Activated gamma-delta T cell (primary cell): ENCODE results near the gene TMEM243.
"Not testable (repeated sequence)": the region's sequence is repeated elsewhere in the genome, so short reads cannot be mapped to it uniquely, and the experiment has no call there.

Source experiments
- DNase-seq: peaks from one replicate; lab custom pipeline; 2025; lab: John Stamatoyannopoulos, UW

TMEM243 gene

DNA sequence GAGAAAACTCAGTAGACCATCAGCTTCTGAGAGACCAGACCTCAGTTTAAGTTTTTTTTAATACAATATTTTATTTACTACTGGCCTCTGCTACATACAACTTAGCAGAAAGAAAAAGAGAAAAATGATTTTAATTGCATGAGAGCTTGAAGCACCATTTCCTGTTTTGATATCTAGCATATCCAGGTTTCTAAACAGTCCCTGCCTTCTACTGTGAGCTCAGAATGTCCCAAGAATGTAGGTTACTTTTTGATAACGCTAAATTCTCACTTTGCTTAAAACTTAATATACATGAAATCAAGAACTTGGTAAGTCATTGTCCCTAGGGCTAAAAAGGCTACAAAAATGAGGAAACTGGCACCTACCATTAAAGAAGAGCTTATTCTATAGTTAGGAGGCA lies 7.0 kb downstream of the TMEM243 start:
- no peak for DNase-seq

DNA sequence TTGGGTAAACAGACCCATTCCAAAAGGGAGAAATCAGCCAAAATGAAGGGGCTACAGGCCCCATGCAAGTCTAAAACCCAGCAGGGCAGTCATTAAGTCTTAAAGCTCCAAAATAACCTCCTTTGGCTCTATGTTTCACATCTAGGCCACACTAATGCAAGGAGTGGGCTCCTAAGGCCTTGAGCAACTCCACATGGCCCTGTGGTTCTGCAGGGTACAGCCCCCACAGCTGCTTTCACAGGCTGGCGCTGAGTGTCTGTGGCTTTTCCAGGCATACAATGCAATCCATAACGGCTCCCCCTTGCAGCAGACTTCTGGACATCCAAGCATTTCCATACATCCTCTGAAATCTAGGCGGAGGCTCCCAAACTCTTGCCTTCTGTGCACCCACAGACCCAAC lies 9.0 kb downstream of the TMEM243 start:
- no peak for DNase-seq

DNA sequence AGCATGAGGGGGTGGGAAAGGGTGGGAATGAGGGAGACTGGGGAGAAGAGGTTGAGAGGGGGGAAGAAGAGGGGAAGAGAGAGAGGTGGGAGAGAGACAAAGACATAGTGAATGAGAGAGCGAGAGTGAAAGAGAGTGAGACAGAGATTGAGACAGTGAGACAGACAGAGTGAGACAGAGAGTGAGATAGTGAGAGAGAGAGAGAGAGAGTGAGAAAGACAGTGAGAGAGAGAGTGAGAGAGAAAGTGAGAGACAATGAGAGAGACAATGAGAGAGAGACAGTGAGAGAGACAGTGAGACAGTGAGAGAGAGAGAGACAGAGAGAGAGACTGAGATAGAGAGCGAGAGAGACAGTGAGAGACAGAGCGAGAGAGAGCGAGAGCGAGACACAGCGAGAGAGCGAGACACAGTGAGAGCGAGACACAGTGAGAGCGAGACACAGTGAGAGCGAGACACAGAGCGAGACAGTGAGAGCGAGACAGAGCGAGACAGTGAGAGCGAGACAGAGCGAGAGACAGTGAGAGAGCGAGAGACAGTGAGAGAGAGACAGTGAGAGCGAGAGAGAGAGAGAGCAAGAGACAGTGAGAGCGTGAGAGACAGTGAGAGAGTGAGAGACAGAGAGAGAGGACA lies 10.1 kb downstream of the TMEM243 start:
- DNase-seq, result no peak

DNA sequence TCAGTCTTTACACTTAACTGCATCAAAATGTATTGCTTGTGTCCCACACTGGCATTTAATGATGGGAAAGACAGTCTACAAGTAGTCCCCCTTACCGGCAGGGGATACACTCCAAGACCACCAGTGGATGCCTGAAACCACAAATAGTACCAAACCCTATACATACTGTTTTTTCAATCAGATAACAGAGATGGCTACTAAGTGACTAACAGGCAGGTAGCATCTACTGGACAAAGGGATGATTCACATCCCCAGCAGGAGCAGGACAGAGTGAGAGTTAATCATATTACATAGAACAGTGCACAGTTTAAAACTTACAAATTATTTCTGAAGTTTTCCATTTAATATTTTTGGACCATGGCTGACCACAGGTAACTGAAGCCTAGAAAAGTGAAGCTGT lies 13.2 kb downstream of the TMEM243 start:
- DNase-seq, result no peak

DNA sequence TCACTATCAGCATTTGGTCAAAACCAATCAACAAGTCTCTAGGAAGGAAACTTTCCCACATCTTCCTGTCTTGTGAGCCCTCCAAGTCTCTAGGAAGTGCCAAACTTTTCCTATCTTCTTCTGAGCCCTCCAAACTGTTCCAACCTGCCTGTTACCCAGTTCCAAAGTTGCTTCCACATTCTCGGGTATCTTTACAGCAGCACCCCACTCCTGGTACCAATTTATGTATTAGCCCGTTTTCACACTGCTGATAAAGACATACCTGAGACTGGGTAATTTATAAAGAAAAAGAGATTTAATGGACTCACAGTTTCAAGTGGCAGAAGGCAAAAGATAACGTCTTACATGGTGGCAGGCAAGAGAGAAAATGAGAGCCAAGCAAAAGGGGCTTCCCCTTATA lies 13.8 kb downstream of the TMEM243 start:
- not testable (repeated sequence) for DNase-seq

DNA sequence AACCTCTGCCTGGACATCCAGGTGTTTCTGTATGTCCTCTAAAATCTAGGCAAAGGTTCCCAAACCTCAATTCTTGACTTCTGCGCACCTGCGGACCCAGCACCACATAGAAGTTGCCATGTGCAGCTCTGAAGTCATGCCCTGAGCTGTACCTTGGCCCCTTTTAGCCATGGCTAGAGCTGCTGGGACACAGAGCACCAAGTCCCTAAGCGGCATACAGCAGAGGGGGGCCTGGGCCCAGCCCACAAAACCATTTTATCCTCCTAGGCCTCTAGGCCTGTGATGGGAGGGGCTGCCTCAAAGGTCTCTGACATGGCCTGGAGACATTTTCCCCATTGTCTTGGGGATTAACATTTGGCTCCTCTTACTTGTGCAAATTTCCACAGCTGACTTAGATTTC lies 14.6 kb downstream of the TMEM243 start:
- no peak for DNase-seq

DNA sequence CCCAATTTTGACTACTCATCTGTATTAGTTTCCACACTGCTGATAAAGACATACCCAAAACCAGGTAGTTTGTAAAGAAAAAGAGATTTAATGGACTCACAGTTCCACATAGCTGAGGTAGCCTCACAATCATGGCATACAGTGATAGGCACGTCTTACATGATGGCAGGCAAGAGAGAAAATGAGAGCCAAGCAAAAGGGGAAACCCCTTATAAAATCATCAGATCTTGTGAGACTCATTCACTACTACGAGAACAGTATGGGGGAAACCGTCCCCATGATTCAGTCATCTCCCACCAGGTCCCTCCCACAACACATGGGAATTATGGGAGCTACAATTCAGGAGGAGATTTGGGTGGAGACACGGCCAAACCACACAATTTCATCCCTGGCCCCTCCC lies 15.6 kb downstream of the TMEM243 start:
- DNase-seq, result not testable (repeated sequence)

DNA sequence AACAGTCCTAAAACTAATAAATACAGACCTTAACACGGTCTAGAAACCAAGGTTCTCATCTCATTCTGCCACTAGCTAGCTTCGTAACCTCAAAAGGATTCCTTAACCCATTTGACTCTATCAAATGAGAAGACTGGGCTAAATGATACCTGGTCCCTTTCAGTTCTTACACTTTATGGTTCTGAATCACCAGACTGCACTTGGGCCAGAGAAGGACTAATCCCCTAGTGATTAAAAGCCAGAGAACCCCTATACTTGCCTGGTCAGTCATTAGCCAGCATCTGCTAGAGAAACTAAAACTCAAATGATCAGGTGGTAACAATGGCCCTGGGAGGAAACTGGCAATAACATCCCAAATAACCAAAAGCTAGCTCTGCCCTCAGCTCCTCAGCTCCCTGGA lies 16.8 kb downstream of the TMEM243 start:
- DNase-seq, result no peak

DNA sequence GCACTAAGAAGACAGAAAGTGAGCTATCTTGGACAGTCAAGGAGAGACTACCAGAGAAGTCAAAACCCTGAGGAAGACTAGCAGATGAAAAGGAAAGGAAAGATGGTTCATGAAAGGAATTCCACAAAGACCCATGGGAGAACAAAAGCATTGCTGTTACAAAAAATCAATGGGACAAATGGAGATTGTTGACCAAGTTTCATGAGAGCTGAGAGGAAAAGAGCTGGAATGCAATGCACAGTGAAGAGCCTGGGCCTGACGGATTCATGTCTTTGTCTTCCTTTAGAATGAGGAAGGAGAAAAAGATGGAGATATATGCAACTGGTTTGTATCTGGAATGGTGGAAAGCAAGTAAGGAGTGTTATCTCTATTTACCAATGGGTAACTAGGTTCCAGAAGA lies 17.3 kb downstream of the TMEM243 start:
- no peak for DNase-seq

DNA sequence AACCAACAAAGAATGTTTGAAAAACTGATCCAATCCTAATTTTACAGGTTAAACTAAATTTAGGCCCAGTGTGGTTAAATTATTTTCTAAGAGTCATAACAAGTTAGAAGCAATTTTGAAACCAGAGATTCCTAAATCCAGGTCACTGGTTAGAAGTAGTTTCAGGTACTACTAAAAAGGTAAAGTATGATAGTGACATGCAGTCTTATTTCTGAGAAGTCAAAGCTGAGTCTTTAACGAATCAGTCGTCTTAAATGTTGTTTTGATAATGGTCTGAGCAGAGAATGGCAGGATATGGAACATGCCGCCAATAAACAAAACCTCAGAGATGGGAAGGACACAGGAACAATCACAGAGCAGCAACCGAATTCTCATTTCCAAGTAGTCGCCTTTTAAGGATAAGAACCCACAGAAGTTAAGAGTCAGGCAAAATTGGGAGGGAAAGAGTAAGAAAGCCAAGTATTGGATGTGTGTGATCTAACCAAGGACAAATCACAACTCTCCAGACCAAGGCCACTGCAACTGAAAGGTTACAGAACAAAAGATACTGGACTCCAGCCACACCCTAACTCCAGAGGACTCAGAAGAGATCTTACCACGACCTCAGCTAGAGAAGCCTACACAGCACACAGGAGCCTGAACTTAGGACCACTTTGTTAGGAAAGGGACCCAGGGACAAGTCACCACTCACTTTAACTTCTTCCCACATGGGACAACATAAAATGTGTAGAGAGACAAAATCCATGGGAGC lies 19.7 kb downstream of the TMEM243 start:
- DNase-seq, result no peak

DNA sequence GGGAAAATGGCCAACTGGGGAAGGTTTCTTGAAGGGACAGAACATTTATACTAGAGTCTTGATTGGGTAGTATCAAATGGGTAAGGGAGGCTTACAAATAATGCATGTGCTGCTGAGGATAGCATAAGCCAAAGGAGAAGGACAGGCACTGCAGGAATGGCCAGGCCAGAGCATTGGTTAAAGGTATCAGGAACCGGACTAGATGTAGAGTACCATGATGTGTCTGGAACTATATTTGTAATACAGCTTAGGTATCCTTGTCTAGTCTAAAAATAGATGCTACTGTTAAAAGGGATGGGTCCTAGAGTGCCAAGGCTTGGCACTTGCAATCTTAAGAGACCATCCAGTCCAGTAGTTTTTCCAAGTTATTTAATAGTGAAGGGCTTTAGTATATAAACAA lies 20.3 kb downstream of the TMEM243 start:
- no peak for DNase-seq

DNA sequence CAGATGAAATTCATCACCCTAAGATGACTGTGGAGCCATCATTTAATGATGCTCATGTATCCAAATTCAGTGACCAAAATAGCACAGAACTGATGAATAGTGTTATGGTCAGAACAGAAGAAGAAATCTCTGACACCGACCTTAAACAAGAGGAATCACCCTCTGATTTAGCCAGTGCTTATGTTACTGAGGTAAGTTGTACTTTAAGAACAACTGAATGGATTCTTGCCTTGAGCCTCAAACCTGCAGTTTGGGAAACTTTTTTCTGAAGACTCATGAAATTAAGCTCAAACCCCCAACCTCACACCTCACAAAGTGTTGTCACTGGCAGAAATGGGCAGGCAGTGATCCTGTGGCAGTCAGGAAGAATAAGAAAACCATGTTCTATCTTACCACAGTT lies 25.6 kb downstream of the TMEM243 start:
- no peak for DNase-seq

DNA sequence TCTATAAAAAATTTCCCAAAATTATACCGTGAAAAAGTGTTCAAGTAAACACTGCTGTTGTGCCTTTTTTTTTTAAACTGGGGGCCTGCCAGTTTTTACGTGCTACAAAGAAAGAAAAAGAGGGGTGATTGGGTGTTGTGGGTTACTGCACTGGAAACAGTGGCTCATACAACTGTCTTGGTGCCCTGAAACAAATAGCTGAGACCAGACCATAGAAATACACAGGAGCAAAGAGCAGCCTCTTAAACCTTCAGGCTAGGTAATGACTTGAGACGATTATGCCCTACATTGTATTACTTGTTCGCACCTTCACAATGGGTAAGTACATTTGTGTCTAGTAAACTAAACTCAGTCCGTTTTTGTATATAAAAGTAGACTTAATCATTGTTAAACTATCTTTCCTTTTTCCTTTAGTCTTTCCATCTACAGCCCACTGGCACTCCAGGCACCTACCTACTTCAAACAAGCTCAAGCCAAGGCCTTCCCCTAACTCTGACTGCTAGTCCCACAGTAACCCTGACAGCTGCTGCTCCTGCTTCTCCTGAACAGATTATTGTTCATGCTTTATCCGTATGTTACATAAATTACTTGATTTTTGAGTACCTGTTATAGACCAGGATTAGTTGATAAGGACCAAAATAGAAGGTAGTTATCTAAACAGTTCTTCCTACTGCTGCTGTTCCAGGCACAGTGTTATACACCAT lies 26.6 kb downstream of the TMEM243 start:
- DNase-seq, result no peak

DNA sequence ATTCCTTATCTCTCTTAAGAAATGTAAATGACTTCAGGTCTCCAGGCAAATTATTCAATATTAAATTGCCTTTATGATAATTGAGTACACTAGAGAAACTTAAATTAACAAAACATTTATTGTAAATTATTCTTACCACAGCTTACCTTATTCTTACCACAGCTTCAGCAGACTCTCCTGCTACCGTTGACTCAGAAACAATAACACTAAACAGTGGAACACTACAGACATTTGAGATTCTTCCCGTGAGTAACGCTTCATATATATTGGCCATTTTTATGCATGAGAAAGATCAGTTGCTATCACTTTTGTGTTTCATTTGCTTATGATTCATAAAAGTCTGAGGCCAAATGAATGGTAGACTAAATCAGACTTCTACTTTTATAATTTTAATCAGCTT lies 28.7 kb downstream of the TMEM243 start:
- no peak for DNase-seq

DNA sequence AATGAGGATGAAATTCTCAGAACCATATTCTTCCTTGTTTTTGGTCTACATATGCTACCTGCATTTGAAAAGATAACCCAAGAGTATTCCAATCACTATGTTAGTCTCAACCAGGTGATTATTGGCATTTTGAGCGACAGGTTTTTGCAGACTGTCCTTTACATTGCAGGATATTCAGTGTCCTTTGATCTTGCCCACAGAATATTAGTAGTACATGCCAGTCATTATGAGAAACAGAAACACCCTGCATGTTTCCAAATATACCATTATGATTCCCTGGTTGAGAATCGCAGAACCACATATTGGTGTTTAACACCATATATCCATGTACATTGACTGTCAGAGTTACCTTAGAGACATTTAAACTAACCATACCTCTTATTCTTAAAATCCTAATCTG lies 30.6 kb downstream of the TMEM243 start:
- DNase-seq, result no peak

DNA sequence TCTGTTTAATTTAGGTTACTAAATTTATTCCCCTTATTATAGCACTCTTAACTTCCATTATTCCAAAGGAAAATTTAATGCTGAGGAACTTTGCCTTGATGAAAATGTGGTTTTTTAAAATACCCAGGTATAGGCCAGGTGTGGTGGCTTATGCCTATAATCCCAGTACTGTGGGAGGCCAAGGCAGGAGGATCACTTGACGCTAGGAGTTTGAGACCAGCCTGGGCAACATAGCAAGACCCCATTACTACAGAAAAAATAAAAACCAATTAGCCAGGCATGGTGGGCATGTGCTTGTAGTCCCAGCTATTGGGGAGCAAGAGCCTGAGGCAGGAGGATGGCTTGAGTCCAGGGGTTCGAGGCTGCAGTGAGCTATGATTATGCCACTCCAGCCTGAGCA lies 32.4 kb downstream of the TMEM243 start:
- DNase-seq, result no peak

DNA sequence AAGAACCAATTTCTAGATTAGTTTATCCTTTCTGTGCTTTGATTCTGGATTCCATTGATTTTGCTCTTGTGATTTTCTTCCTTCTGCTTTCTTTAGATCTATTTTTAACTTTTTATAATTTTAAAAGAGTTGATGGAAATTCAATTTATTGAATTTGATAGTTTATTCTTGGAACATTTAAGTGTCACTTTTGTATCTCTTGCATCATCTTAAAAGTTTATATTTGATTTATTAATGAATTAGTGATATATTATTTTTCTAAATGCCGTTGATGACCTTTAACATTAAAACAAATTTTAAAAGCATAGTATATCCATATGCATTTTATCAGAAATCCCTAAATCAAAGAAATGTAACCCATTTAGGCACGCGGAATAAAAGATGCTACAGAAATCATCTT lies 40.4 kb downstream of the TMEM243 start:
- DNase-seq, result no peak

DNA sequence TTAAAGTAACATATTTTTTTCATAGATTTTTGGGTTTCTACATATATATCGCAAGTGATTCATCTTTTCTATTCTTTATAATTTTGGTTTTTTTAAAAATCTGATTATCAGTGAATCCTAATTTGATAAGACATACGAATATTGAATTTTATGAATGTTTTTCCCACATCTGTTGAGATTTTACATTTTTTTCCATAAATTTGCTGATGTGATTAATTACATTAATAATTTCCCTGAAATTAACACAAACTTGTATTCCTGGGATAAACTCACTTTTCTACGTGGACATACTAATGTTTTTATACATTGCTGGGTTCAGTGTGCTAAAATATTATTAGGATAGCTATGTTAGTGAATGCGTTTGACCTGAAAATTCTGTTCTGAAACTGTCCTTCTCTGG lies 41.2 kb downstream of the TMEM243 start:
- no peak for DNase-seq

DNA sequence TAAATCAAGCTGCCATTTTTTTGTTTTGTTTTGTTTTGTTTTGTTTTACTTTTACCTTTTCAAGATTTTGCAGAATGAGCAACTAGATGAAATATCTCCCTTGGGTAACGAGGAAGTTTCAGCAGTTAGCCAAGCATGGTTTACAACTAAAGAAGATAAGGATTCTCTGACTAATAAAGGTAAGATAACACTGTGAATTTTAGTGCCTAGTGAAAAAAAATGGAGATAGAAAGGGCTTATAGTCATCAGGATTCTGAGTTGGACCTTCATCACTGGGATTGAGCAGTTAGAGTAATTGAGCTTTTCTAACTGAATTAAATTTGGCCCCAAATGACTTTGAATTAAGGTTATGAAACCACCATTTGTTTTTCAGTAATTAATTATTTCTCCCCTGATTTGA lies 46.1 kb downstream of the TMEM243 start:
- no peak for DNase-seq

DNA sequence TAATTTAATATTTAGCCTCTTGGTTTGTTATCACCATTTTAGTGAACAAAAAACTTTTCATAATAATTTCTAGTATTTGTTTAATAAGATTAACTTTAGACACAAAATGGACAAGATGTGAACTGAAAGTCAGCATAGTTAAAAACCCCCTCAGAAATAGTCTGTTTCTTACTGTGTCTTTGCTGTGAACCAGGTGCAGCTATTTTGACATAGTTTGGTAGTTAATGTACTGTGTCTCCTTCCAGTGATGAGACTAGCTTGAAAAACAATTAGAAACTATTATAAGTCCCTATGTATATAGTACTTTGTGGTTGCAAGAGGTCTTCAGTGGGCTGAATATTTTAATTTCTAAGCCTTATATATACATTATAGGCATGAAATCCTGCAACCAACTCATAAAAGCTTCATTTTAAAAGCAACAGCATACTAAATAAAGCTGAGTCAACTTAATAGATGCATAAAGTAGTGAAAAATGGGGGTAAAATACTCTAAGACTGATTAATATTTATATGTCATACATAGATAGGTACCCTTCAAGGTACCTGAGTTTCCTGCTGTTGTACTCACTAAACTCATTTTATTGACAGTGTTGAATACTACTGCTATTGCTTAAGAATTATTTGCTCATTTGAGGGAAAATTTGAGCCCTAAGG lies 48.1 kb downstream of the TMEM243 start:
- DNase-seq, result no peak

DNA sequence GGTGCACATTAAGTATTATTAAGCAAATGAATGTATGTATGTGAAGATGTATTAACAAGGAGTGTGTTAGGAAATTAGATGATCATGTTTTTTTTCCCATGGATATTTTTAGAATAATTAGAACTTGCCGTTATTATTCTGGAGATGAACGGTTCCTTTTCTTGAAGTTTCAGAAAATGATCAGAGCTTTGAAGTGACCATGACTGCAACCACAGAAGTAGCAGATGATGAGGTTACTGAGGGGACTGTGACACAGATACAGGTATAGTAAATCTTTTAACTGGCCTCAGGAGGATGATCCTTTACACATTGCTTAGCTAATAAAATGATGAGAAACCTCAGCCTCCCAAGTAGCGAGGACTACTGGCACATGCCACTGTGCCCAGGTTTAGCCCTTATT lies 48.7 kb downstream of the TMEM243 start:
- no peak for DNase-seq

DNA sequence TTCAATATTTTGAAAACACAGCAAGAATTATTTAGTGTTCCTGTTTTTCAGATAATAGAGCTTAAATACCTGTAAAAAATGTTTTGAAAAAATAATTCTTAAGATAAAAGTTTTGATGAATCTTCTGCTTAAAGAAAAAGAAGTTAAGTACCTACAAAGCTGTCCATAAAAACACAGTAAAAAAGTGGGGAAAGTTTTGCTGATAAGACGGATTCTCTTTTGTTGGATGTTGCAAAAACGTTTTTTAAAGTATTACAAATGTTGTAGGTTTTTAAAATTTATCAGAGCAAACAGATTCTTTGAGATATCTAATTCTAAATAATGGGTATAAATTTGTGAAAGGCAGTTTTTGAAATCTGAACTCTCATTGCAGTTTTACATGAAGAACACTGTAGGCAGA lies 55.1 kb downstream of the TMEM243 start:
- DNase-seq, result no peak

DNA sequence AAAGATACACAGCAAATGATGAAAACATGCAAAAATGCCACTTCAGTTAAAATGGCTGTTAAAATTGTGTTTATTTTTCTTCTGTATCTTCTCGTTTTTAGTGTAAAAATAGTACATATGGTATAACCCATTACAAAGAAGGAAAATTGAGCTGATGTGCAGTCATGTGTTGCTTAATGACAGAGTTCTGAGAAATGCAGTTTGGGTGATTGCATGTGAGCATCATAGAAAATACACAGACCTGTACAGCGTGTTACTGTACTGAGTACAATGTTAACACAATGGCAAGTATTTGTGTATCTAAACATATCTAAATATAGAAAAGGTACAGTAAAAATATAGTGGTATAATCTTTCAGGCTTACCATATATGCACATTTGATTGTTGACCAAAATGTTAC lies 60.0 kb downstream of the TMEM243 start:
- DNase-seq, result no peak
